NOMO-1 treated with dmso at 0.1 percent for 144 hours (cell line): ENCODE data around the gene PFKFB2.
A peak's percentile ranks its signal among the peaks of the same experiment; 100 is the strongest.

Source experiments
- DNase-seq: peaks from one replicate; lab custom pipeline; 2025; ENCODE audit not compliant: unreplicated experiment; lab: John Stamatoyannopoulos, UW

PFKFB2 gene

DNA sequence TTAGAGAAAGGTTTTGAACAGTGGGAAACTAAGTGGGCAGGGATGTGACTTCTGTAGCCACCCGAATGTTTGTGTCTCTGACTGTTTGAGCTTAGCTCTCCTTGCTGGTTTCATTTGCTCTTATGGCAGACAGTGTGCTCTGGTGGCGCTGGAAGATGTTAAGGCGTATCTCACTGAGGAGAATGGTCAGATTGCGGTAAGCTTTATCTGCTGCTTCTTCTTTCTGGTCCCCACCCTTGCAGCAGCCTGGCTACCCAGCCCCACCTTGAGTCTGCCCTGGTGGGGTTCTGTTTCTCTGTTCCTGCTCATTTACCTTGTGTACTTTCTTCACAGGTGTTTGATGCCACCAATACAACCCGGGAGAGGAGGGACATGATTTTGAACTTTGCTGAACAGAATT, 9.9 kb downstream of the PFKFB2 start:
- no peak for DNase-seq

DNA sequence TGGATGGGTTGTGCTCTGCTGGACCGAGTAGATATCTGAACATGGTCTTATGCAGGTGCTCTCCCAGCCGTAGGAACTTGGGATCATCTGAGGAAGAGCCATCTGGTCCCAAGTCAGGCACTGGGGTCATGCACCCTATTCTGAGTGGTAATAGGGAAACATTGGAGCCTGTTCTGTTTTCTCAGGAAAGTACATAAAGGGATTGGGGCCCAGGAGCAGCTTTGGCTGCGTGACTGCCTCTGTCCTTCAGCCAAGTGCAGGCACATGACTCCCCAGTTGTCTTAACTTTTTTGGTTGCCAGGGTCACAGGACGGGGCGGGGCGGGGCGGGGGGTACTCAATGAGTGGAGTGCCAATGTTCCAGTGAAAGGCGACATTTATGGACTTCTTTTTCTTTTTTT, 11.5 kb downstream of the PFKFB2 start:
- no peak for DNase-seq

DNA sequence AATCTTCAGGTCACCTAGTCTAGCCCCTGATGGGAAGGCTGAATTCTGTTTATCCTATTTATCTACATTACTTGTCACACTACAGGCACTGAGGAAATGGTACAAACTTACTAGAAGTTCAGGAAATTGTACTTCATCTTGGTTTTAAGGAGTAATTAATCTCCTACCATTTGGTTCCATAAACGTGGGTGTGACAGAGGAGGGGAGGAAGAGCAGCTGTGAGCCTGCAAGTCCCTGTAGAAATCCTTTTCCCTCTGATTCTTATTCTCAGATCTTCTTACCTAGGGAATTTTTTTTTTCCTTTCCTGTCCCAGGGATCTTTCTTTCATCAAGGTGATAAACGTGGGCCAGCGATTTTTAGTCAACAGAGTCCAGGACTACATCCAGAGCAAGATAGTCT, 14.1 kb downstream of the PFKFB2 start:
- DNase-seq = no peak

DNA sequence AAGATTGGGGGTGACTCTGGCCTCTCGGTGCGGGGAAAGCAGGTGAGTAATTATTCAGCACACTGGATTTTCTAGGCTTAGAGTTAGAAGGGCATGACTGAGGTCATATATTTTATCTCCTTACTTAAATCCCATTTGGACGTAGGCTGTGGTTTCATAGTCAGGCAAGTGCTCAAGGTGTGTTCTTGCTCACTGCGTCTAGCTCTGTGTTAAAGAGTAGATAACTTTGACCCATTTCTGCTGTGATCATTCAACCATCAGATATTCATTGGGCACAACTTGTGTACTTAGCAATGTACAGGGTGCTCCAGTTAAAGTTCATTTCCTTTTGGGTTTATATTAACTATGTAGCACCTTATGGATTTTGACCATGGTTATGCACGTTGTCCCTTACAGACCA, 14.6 kb downstream of the PFKFB2 start:
- DNase-seq = no peak

DNA sequence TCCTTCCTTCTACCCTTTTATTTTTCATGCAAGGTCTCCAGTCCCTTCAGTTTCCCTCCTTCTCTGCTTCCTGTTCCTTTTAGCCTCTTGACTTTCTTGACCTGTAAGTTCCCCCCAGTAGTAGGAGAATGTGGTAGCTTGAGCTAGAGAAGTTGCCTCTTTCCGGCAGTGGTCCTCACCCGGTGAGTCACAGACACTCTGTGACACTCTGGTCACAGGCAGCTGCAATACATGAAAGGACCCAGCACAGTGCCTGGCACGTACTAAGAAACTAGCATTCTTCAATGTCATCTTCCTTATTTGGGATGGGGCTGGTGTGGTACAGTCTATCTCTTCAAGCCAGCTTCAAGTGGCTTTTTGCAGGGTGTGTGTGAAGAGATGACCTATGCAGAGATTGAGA, 16.0 kb downstream of the PFKFB2 start:
- no peak for DNase-seq

DNA sequence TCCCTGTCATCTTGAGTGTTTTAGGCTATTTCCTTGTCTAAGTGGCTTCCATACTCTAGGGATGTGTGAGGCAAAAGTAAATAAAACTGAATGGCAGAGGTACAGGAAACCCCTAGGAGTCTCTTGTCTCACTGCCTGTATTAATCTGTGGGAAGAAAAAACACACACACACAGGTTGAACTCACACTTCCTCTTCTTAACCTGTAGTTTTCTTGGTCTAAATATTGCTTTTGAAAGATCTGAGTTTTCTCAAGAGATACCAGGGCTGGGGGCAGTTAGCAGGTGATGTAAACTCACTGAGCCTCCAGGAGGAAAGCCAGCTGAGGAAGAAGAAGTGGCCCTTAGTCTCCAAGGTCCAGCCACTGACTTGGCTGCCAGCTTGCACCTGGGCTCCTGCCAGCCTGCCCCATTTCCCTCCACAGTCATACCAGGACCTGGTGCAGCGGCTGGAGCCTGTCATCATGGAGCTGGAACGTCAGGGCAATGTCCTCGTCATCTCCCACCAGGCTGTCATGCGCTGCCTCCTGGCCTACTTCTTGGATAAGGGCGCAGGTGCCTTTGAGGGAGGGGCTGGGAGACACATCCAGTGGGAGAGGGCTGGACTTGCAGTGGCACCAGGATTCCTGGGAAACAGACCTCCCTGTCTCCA, 16.9 kb downstream of the PFKFB2 start:
- no peak for DNase-seq

DNA sequence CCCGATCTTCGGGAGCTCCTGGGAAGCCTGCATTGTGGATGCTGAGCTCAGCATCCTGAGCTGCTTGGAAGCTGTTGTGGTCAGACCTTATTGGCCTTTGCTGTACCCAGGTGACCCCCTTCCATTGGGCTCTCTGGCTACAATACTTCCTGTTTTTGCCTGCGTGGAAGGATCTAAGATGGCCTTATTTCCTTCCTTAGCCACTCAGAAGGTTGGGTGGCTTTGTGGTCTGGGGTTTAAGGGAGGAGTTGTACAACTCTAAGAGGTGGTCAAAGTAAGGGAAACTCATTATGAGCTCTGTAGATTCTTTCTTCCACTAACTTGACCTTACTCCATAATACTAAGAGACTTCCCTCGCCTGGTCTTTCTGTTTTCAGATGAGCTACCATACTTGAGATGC, 17.7 kb downstream of the PFKFB2 start:
- peak; percentile 62 for DNase-seq

DNA sequence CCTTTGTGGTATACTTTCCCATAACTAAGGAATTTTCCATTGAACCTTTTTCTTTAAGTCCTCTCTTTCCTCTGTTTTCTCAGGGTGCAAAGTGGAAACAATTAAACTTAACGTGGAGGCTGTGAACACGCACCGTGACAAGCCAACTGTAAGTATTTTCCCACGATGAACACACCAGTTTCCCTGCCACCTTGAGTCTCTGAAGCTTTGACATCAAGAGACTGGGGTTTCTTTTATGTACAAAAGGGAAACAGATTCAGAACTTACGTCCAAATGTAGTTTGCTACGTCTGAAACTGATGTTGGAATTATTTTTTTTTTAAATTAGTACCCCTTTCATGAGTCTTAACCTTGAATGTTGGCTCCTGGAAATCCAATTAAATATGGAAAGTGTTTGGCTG, 18.4 kb downstream of the PFKFB2 start:
- DNase-seq = no peak

DNA sequence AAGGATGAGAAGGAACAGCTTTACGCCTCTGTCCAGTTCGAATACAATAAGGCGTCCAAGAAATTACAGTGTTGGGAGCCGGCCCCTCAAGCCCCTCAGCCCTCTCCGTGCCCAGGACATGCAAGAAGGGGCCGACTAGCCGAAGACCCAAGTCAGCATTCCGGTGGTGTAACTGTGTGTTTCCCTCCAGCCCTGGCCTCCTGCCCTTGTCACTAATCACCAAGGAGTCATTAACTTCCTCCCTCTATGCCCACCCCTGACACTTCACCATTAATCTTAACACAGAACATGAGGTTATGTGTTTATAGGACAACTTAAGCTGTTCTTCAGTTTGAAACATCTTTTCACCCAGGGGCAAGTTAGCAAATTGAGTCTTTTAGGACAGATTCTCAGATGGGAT, 19.2 kb downstream of the PFKFB2 start:
- DNase-seq = no peak

DNA sequence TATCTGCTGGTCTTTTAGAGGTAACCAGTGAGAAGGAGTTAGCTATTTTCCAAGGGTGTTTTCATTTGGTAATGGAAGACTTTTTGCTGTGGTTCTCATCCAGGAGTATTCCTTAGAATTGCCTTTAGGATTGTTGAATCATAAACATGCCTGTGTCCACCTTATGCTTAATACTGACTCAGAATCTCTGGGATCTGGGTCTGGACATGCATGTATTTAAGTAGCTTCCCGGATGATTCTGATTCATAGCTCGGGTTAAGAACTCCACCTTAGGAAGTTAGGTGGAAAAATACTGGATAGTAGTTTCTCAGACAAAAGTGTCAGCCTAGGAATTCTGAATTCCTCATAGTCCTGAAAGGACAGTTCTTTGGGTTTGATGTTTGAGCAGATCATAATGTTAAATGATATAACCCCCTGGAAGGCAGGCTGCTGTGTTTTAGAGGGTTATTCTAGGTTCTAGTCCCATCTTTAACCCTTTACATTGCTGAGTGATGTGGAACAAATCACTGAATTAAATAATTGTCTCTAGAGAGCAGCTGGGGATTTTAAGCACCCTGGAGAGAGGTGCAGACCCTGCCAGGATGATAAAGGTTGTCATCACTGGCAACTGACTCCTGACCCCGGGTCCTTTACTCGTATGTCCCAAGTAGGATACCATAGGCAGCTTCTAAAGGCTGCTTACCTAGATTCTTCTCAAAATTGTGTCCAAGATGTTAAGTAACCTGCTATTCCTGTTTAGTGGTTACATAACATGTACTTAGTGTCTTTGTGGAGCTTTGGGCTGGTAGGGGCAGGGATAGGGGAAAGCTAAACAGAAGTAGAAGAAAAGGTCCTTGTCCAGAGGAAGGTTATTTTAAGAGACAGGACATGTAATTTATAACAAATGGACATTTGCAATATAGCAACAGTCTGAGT, 21.1 kb downstream of the PFKFB2 start:
- no peak for DNase-seq

DNA sequence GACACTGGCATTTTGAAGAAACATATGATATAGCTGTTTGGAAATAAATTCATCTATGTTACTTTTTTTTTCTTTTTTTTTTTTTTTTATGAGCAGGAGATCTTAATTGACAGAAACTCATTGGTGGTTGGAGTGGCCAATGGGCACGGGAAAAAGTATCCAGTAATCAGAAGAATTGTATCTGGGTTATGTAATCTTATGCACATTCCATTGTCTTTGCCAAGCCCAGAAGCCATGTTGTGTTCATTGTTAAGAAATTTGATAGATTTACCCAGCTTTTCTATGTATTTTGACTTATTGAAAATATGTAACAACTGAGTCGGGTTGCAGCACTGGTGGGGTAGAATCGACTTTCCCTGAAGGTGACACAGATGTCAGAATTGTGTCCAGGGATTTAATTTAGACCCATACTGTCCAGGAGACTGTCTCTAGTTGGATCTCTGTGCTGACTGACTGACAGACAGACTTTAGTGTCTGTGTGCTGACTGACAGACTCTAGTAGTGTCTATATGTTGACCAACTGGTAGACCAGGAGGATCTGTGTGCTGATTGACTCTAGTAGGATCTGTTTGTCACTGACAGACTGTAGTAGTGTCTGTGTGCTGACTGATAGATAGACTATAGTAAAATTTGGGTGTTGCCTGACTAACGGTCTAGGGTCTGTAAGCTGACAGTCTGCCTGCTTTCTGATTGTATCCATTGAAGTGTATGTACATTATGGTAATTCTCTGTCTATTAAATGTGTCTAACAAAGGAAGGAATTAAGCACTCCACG, 23.3 kb downstream of the PFKFB2 start:
- no peak for DNase-seq

DNA sequence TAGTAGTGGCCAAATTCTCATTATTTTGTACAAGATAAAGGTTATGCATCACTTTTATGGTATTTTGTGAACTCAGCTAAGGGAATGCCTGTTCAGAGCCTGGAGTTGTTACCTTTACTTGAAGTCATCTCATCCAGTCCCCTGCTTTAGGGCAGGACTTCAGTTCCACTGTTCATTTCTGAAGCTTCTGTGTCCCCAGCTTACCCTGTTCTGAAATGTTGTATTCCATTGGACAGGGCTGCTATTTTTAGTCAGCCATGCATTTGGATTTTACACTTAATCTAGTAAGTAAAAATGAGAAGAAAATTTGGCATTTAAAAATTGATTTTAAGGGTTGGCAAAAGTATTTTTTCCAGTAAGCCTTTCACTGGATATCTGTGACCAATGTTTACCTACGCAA, 23.9 kb downstream of the PFKFB2 start:
- no peak for DNase-seq

DNA sequence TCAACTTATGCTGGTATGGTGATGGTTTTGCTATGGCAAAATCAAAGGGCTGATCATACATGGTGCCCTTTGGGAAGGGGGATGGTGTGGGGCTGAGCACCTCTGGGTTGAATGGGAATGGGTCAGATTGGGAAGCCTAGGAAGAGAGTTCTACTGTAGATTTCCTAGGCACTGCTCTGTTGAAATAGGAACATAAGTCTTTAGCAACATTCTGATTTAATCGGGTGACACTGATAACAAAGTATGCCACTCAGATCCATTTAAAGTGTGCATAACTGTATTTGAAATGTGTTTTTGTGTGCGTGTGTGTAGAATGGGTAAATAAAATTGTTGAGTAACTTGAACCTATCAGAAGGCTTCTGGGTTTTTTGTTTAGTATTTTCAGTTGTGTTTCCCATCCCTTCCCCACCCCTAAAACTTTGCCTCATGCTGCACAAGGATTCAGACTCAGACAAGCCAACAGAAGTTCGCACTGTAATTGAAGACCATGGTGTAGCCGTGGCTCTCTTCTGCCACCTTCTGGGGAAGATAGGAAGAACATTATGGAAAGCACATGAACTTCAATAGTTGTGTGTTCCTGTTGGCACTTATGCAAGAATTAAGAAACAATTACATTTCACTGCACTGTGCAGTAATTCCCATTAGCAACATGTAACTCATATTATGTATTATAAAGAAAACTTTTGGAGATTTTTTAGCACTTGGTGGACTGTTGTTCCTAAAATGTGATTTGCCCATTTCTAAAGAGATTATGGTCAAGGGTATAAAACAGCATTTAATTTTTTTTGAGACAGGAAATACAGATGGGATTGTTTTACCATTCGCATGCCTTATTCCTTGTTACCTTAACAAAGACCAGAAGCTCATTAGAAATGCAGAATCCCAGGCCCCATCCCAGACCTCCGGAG, 24.6 kb downstream of the PFKFB2 start:
- DNase-seq = peak; percentile 60

DNA sequence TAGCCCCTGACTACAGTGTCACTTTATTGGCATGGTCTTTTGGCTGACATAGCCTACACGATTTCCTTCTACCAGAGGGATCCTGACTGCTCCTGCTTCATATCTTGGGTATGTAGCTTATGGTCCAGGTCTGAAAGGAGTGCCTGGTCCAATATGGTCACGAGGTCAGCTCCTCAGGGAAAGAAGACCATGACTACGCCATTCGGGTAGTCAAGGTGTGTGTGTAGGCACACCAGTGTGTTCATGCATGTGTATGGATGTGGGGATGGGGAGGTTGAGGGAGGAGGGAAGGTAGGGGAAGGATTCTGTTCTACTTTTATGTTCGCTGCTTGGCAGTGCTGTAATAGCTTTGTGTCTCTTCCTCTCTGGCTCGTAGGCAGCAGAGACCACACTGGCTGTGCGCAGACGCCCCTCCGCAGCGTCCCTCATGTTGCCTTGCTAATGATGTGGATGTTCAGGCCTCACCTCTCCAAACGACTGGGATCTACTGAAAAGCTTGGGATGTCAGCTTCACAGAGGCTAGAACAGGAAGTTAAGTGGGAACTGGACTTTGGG, 25.6 kb downstream of the PFKFB2 start:
- no peak for DNase-seq

DNA sequence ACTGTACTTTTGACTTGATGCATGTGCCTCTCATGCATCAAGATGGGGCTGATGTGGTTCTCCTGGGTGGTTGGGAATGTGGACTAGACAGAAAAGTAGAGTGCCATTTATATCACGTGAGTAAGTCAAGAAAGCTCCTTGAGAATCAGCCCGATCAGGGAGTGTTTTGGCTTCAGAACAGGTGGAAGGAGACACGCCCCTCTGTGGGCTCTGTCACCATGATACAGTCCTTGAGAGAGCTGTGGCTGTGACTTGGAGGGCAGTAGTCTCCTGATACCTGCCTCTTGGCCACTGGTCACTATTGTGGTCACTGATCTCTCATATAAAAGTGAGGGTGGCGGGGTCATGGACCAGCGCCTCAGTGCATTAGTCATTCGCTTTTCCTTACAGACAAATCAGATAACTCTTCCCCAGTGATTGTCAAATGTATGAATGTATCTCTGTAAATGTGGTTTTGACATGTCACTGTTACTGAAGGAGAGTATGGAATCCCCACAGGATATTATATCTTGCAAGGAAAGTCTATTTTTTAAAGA, 26.7 kb downstream of the PFKFB2 start:
- no peak for DNase-seq

DNA sequence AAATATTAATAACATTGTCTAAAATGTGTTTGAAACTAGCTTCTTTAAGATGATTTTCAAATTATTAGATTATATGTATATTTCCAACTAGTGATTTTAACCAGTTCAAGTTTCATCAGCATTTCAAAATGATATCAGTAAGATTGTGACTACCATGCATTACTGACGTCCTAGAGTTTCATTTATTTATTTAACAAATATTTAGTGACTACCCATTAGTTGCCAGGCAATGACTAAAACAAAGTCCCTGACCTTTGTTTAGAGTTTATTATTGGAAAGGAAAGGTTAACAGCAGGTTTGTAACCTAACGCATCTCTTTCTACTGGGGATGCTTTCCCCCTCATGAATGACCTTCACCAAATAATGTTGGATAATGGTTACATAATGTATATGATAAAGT, 28.0 kb downstream of the PFKFB2 start:
- no peak for DNase-seq

DNA sequence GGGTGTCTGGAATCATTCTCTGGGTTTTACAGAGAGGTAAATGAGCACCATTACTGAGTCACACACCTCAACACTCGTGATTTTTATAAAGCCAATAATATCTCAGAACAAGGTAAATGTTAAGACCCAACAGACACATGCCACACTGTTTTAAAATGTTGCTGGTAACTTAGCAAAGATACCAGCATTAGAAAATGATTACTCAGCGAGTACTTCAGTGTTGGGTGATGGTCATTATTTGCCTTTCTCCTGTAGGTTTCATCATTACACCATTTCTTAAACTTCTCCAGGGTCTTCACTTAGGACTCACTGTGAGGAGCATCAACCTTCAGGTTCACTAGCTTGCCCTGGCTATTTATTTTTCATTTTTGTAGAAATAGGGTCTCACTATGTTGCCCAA, 28.7 kb downstream of the PFKFB2 start:
- DNase-seq = no peak

DNA sequence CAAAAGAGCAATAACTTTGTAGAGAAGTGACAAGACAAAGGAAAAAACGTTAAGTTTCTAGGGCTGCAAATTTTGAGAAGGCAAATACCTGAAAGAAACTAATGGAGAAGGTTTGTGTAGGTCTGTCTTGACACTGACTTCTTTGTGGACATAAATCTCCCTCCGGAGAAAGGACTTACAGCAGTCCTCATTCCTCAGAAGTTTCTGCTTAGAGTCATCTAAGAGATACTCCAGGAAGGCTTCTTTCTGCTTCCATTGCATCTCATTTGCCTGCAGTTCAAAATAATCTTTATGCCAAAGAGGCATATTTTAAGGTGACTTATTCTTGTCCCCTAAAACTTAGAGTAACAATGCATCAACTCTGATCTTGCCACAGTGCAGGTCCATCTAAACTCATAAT, 31.2 kb downstream of the PFKFB2 start:
- no peak for DNase-seq

DNA sequence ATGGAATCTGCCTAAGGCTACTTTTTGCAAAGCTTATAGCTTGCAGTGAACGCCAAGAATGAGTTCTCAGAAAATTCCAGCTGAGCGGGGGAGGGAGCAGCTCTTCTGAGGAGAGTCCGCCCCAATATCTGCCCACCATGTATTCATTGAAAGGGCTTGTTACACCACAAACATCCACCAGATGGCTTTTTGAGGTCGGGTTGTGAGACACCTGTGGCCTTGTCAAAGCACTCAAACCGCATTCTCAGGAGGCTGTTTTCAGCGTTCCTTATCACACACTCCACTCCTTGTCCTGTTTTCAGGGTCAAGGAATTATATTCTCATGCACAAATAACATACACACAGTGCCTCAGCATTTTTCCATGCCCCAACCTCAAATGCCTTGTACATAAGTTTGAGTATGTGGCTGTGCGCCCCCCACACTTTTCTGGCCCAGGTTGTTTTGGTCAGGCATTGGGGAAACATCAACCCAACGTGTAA, 31.7 kb downstream of the PFKFB2 start:
- peak; percentile 7 for DNase-seq

DNA sequence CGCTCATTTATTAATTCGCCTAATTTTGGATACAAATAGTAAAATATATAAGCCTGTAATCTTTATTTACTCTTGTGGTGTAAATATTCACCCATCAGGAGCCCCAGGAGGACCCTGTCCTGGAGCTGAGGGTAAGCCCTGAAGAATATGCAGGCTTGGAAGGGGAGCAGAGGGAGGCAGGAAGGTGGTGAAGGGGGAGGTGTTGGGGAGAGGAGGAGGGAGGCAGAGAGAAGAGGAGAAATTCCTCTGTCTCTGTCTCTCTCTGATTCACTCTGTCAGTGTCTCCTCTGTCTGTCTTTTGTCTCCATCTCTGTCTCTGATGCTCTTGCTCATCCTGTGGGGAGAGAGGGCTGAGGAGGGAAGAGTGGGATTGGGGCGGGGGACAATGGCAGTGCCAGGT, 32.8 kb downstream of the PFKFB2 start:
- no peak for DNase-seq
